ENCODE results near the gene TMEM223.
A peak's percentile ranks its signal among the peaks of the same experiment; 100 is the strongest.
"Not testable (repeated sequence)": the region's sequence is repeated elsewhere in the genome, so short reads cannot be mapped to it uniquely, and the experiment has no call there.

TMEM223 gene

GRCh38 chr11:62799486-62799885 lies 7.7 kb upstream of the TMEM223 start:
- no peak for DNase-seq

GRCh38 chr11:62796281-62796680 lies 4.5 kb upstream of the TMEM223 start:
- no peak for DNase-seq

GRCh38 chr11:62794201-62794775 lies 2.5 kb upstream of the TMEM223 start:
- DNase-seq = no peak

- DNase-seq = no peak
These were observed 383 bp upstream of the TMEM223 start for GRCh38 chr11:62792202-62792575.

- no peak for DNase-seq
These were observed 2.2 kb downstream of the TMEM223 start for GRCh38 chr11:62789576-62789975.

- no peak for DNase-seq
These were observed 2.8 kb downstream of the TMEM223 start for GRCh38 chr11:62788991-62789390.

GRCh38 chr11:62787005-62787759 lies 4.6 kb downstream of the TMEM223 start, which contains the start of gene TMEM179B:
Gene TMEM179B, plus strand, starts transcription at chr11:62787402. Its CDS starts 30 bp downstream, at chr11:62787432.
- DNase-seq = peak; percentile 74

- no peak for DNase-seq
These were observed 5.3 kb downstream of the TMEM223 start for GRCh38 chr11:62786318-62787004.

GRCh38 chr11:62782753-62783152 lies 9.1 kb downstream of the TMEM223 start:
- DNase-seq = no peak

- no peak for DNase-seq
These were observed 13.4 kb downstream of the TMEM223 start for GRCh38 chr11:62778441-62778840.

- no peak for DNase-seq
These were observed 14.4 kb downstream of the TMEM223 start for GRCh38 chr11:62777389-62777788.

- DNase-seq = no peak
These were observed 16.2 kb downstream of the TMEM223 start for GRCh38 chr11:62775646-62776045.

GRCh38 chr11:62774407-62774806 lies 17.4 kb downstream of the TMEM223 start:
- no peak for DNase-seq

GRCh38 chr11:62771144-62772021 lies 20.4 kb downstream of the TMEM223 start, which contains the start of gene TAF6L:
Gene TAF6L, plus strand, starts transcription at chr11:62771396. Its CDS starts 4,388 bp downstream, at chr11:62775784.
- peak; percentile 91 for DNase-seq

- DNase-seq = no peak
These were observed 21.0 kb downstream of the TMEM223 start for GRCh38 chr11:62770778-62771143.

- not testable (repeated sequence) for DNase-seq
These were observed 31.0 kb downstream of the TMEM223 start for GRCh38 chr11:62760867-62761227.

GRCh38 chr11:62757846-62758788 lies 33.7 kb downstream of the TMEM223 start:
- no peak for DNase-seq

- DNase-seq = no peak
These were observed 36.7 kb downstream of the TMEM223 start for GRCh38 chr11:62755086-62755615.

- DNase-seq = peak; percentile 99
These were observed 37.8 kb downstream of the TMEM223 start, which contains the start of gene ZBTB3 for GRCh38 chr11:62753736-62754603. Gene ZBTB3, minus strand, starts transcription at chr11:62754160. Its CDS starts 496 bp downstream, at chr11:62753664.

GRCh38 chr11:62752994-62753735 lies 38.6 kb downstream of the TMEM223 start:
- no peak for DNase-seq
